Loucy (cell line): ENCODE results near the gene MDM2.

ENCODE experiments used
- H2AFZ ChIP-seq: fragments of 200-600 bp; sonication (generic); 2 replicates; pipeline ENCODE4 v1.6.0; 2016; ENCODE audit warnings: antibody characterized with exemption, mild to moderate bottlenecking, low read length, moderate library complexity
- H3F3A ChIP-seq: fragments of 200-600 bp; 2 replicates; pipeline ENCODE4 v1.6.0; 2016; ENCODE audit warnings: antibody characterized with exemption, low read depth, mild to moderate bottlenecking
- H3K27me3 ChIP-seq: fragments of 200-600 bp; sonication (generic); 2 replicates; pipeline ENCODE4 v1.6.1; 2014; ENCODE audit warnings: low read length, mild to moderate bottlenecking; ENCODE audit not compliant: insufficient read depth, poor library complexity, severe bottlenecking
- H3K36me3 ChIP-seq: fragments of 200-600 bp; sonication (generic); 2 replicates; pipeline ENCODE4 v1.6.1; 2016; ENCODE audit warnings: low read length; ENCODE audit not compliant: insufficient read depth
- H3K4me1 ChIP-seq: fragments of 200-600 bp; sonication (generic); 2 replicates; pipeline ENCODE4 v1.5.1; 2014; ENCODE audit warnings: low read length, mild to moderate bottlenecking; ENCODE audit not compliant: insufficient read depth, poor library complexity, severe bottlenecking
- H3K4me2 ChIP-seq: fragments of 200-600 bp; sonication (generic); 2 replicates; pipeline ENCODE4 v1.6.0; 2014; ENCODE audit warnings: antibody characterized with exemption, low read length, low read depth, mild to moderate bottlenecking; ENCODE audit not compliant: poor library complexity, severe bottlenecking
- H3K4me3 ChIP-seq: fragments of 200-600 bp; sonication (generic); 2 replicates; pipeline ENCODE4 v1.5.1; 2014; ENCODE audit warnings: low read length, mild to moderate bottlenecking, mixed read lengths; ENCODE audit not compliant: poor library complexity, severe bottlenecking
- H3K79me2 ChIP-seq: fragments of 200-600 bp; sonication (generic); 2 replicates; pipeline ENCODE4 v1.6.1; 2014; ENCODE audit warnings: low read length; ENCODE audit not compliant: insufficient read depth
- H3K9ac ChIP-seq: fragments of 200-600 bp; sonication (generic); 2 replicates; pipeline ENCODE4 v1.6.0; 2014; ENCODE audit warnings: mild to moderate bottlenecking, low read depth, low read length, moderate library complexity; ENCODE audit not compliant: poor library complexity, severe bottlenecking
- H3K9me2 ChIP-seq: fragments of 200-600 bp; sonication (generic); replicated peaks from 2 replicates; pipeline ENCODE4 v1.6.1; 2016; ENCODE audit warnings: low read depth, low read length, mixed read lengths
- H3K9me3 ChIP-seq: fragments of 200-600 bp; sonication (generic); 2 replicates; pipeline ENCODE4 v1.6.1; 2014; ENCODE audit warnings: mild to moderate bottlenecking, antibody characterized with exemption, low read length, low read depth; ENCODE audit not compliant: insufficient read depth
- H4K20me1 ChIP-seq: fragments of 200-600 bp; sonication (generic); 2 replicates; pipeline ENCODE4 v1.6.0; 2014; ENCODE audit warnings: antibody characterized with exemption, low read length, mild to moderate bottlenecking; ENCODE audit not compliant: insufficient read depth, poor library complexity, severe bottlenecking
- EZH2phosphoT487 ChIP-seq: fragments of 200-600 bp; IDR thresholded peaks from 2 replicates; pipeline ENCODE4 v1.6.1; 2018; ENCODE audit warnings: antibody characterized with exemption, mild to moderate bottlenecking, moderate library complexity, borderline replicate concordance
- TF ChIP-seq, protein P1 (sequence below): fragments of 200-600 bp; sonication (generic); conservative IDR thresholded peaks from 2 replicates; pipeline ENCODE4 v1.5.1; 2014; ENCODE audit warnings: mild to moderate bottlenecking, antibody characterized with exemption, low read length

The MDM2 gene

DNA sequence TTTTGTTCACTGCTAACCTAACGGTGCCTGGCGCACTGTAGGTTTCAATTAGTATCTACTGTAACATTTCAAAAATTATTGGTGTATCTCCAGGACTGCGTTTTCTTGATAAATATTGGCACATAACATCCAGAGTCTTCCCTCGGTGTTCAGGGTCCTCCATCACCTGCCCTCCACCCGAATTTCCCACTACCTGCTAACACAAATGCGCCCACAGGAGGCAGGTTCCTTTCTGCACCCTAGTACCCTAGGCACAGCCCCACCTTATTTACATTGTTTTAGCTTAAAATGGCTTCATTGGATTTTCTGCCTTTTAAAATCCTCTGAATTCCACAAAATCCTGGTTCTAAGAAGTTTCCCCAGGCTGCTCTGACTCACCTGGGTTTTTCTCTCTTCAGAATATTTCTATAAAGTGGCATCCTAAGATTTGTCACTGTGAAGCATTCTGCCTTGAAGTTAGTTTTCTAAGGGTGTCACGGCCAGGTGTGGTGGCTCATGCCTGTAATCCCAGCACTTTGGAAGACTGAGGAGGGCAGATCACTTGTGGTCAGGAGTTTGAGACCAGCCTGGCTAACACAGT lies 86.4 kb downstream of the MDM2 start:
- Histone ChIP-seq H3K79me2 (no peaks in the 10 kb centered on the region), H4K20me1 (no peaks in the 10 kb centered on the region), H3K9me2 (0 out of 2 replicates have a peak, but pooled peaks cover 6% of the 10 kb centered on the region), H3K36me3 (no peaks in the 10 kb centered on the region), H3K4me1 (no peaks in the 10 kb centered on the region), H3F3A (no peaks in the 10 kb centered on the region), H3K4me3 (no peak overlapping the region), H2AFZ (no peak overlapping the region), H3K4me2 (no peak overlapping the region), H3K9me3 (no peaks in the 10 kb centered on the region), H3K9ac (no peak overlapping the region), H3K27me3 (no peaks in the 10 kb centered on the region)
- TF ChIP-seq EZH2phosphoT487, result no peak
- TF ChIP-seq, protein P1, sequence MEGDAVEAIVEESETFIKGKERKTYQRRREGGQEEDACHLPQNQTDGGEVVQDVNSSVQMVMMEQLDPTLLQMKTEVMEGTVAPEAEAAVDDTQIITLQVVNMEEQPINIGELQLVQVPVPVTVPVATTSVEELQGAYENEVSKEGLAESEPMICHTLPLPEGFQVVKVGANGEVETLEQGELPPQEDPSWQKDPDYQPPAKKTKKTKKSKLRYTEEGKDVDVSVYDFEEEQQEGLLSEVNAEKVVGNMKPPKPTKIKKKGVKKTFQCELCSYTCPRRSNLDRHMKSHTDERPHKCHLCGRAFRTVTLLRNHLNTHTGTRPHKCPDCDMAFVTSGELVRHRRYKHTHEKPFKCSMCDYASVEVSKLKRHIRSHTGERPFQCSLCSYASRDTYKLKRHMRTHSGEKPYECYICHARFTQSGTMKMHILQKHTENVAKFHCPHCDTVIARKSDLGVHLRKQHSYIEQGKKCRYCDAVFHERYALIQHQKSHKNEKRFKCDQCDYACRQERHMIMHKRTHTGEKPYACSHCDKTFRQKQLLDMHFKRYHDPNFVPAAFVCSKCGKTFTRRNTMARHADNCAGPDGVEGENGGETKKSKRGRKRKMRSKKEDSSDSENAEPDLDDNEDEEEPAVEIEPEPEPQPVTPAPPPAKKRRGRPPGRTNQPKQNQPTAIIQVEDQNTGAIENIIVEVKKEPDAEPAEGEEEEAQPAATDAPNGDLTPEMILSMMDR, result no peak

DNA sequence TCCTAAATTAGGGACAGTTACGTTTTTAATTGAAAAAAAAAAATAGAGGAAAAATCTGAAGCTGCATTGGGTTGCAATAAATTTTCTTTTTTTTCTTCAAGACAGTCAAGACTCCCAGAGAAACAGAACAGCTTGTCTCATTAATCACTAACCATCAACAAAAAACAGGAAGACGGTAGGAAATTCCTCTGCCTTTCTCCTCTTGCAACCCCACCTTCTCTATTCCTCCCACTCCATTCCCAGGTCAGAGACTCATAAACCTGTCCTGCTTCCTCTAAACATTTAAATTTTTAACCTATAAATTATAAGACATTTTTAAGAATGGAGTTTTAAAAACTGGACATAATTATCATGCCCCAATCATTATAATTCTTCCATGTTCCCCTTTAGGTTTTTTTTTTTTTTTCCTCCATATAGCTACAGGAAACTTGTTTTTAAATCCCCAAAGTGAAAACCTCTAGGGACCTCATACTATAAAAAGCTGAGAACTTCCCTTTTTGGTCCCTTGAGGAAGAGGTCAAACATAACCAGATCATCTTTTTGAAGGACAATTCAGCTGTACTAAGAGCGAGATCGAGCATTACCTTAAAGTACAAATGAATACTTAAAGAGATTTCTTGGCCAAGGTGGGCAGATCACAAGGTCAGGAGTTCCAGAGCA lies 89.0 kb downstream of the MDM2 start:
- Histone ChIP-seq H3K4me1 (no peaks in the 10 kb centered on the region), H2AFZ (no peak overlapping the region), H3K9ac (no peak overlapping the region), H3F3A (no peaks in the 10 kb centered on the region), H3K27me3 (no peaks in the 10 kb centered on the region), H3K9me3 (no peaks in the 10 kb centered on the region), H3K4me2 (no peak overlapping the region), H3K9me2 (0 out of 2 replicates have a peak, but pooled peaks cover 6% of the 10 kb centered on the region), H4K20me1 (no peaks in the 10 kb centered on the region), H3K4me3 (no peak overlapping the region), H3K36me3 (no peaks in the 10 kb centered on the region), H3K79me2 (no peaks in the 10 kb centered on the region)
- TF ChIP-seq, protein P1, result no peak
- TF ChIP-seq EZH2phosphoT487, result no peak

DNA sequence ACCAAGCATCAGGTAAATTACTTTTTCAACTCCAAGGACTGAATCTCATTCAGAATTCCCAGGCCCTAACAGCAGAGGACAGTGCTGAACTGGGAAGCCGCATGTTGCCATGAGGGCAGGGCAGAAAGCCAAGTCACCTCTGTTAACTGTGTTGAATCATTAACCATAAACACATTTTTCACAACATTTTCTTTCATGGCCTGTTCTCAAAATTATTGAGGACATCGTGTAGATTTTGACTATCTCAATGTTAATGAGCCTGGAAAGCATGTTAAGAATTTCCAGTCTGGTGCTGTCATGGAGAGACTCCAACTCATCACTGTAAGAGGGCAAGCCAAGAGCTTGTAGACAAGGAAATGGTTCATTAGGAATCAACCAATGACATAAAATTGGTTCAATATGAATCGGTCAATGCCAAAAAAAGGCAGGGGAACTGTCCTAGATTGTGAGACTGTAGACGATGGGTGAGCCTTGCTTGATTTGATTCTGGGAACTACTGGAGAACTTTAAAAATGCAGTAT lies 91.3 kb downstream of the MDM2 start:
- H3K9me3 ChIP-seq, result no peaks in the 10 kb centered on the region
- H3F3A ChIP-seq, result no peaks in the 10 kb centered on the region
- no peak overlapping the region for H3K4me3 ChIP-seq
- H4K20me1 ChIP-seq, result no peaks in the 10 kb centered on the region
- H3K79me2 ChIP-seq, result no peaks in the 10 kb centered on the region
- TF ChIP-seq EZH2phosphoT487, result no peak
- TF ChIP-seq, protein P1, result no peak
- H3K36me3 ChIP-seq, result no peaks in the 10 kb centered on the region
- no peak overlapping the region for H2AFZ ChIP-seq
- H3K9me2 ChIP-seq, result 0 out of 2 replicates have a peak, but pooled peaks cover 6% of the 10 kb centered on the region
- no peaks in the 10 kb centered on the region for H3K4me1 ChIP-seq
- H3K9ac ChIP-seq, result no peak overlapping the region
- H3K27me3 ChIP-seq, result no peaks in the 10 kb centered on the region
- no peak overlapping the region for H3K4me2 ChIP-seq
